DOHH2 (cell line): ENCODE measurements around the gene SCARF1.

Experiments
- H3F3A ChIP-seq: fragments of 200-600 bp; sonication (generic), shearing (Covaris generic); 2 replicates; pipeline ENCODE4 v1.6.0; 2016; ENCODE audit warnings: antibody characterized with exemption, mild to moderate bottlenecking; ENCODE audit not compliant: control insufficient read depth, insufficient read depth
- H3K27ac ChIP-seq: fragments of 200-600 bp; sonication (generic); 2 replicates; pipeline ENCODE4 v1.5.1; 2014; ENCODE audit warnings: low read depth, mild to moderate bottlenecking, low read length, moderate library complexity
- H3K27me3 ChIP-seq: fragments of 200-600 bp; sonication (generic); 2 replicates; pipeline ENCODE4 v1.6.1; 2014; ENCODE audit warnings: mild to moderate bottlenecking, low read length, mixed read lengths; ENCODE audit not compliant: control insufficient read depth
- H3K36me3 ChIP-seq: fragments of 200-600 bp; sonication (generic); 2 replicates; pipeline ENCODE4 v1.6.1; 2014; ENCODE audit warnings: mild to moderate bottlenecking, low read length, moderate library complexity, mixed read lengths; ENCODE audit not compliant: control insufficient read depth
- H3K4me1 ChIP-seq: fragments of 200-600 bp; sonication (generic); 2 replicates; pipeline ENCODE4 v1.6.1; 2014; ENCODE audit warnings: mild to moderate bottlenecking, low read length, mixed read lengths; ENCODE audit not compliant: control insufficient read depth
- H3K4me2 ChIP-seq: fragments of 200-600 bp; sonication (generic); 2 replicates; pipeline ENCODE4 v1.6.0; 2014; ENCODE audit warnings: mild to moderate bottlenecking, low read length, moderate library complexity
- H3K4me3 ChIP-seq: fragments of 200-600 bp; sonication (generic); 2 replicates; pipeline ENCODE4 v1.5.1; 2014; ENCODE audit warnings: mild to moderate bottlenecking, low read length, mixed read lengths
- H3K79me2 ChIP-seq: fragments of 200-600 bp; sonication (generic); 2 replicates; pipeline ENCODE4 v1.6.1; 2014; ENCODE audit warnings: mild to moderate bottlenecking, low read length, mixed read lengths; ENCODE audit not compliant: control insufficient read depth
- H3K9me2 ChIP-seq: fragments of 200-600 bp; sonication (generic); replicated peaks from 2 replicates; pipeline ENCODE4 v1.6.1; 2014; ENCODE audit warnings: mild to moderate bottlenecking, low read length, mixed read lengths; ENCODE audit not compliant: control insufficient read depth
- H3K9me3 ChIP-seq: fragments of 200-600 bp; sonication (generic); 2 replicates; pipeline ENCODE4 v1.6.1; 2014; ENCODE audit warnings: antibody characterized with exemption, low read length, mixed read lengths; ENCODE audit not compliant: control insufficient read depth, insufficient read depth
- H4K20me1 ChIP-seq: fragments of 200-600 bp; sonication (generic); 2 replicates; pipeline ENCODE4 v1.6.0; 2014; ENCODE audit warnings: low read depth, mild to moderate bottlenecking, antibody characterized with exemption, low read length, moderate library complexity; ENCODE audit not compliant: control insufficient read depth, insufficient read depth
- CTCF ChIP-seq: fragments of 200-600 bp; sonication (generic); IDR thresholded peaks from one replicate; pipeline ENCODE4 v1.5.1; 2014; ENCODE audit warnings: antibody characterized with exemption, mild to moderate bottlenecking, low read depth, low read length; ENCODE audit not compliant: poor library complexity, severe bottlenecking
- EZH2phosphoT487 ChIP-seq: fragments of 200-600 bp; sonication (generic); IDR thresholded peaks from 2 replicates; pipeline ENCODE4 v1.6.1; 2017; ENCODE audit warnings: borderline replicate concordance, mild to moderate bottlenecking, antibody characterized with exemption, low read length, moderate library complexity, mixed read lengths

SCARF1 gene

DNA sequence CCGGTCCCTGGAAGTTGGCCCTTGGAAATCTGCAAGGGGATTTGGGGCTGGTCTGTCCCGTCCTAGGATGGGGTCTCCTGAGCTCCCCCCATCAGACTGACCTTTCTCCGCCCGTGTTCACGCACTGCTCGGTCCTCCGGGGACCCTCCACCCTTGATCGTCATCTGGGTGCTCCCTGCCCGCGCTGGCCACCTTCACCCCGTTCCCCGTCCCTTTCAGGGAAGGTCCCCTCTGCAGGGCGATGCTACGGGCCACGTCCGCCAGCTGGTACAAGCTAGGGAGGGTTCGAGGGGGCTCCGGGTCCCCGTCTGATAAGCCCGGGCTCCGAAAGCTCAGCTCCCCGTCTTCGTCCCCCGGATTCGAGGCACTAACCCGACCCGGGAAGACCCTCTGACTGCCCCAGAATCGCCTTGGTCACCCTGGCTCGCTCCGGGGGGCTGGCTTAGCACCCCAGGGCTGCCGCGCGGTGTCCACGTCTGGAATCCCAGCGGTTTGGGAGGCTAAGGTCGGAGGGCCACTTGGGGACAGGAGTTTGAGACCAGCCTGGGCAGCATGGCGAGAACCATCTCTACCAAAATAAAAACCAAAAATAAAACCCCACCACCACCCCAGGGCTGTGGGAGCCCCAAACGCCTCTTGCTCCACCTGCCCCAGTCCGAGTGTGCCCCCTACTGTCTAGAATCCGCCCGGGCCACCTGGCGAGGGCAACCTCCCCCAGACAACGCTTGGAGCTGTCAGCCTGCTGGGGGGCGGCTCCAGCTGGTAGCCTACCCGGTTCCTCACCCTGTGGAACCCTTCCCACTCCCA lies 15.8 kb downstream of the SCARF1 start:
- TF ChIP-seq EZH2phosphoT487 (no peak), CTCF (peak; percentile 92)
- H3K27ac ChIP-seq = peak overlapping the region; percentile 92
- H3K4me1 ChIP-seq = peaks cover 59% of the 10 kb centered on the region

DNA sequence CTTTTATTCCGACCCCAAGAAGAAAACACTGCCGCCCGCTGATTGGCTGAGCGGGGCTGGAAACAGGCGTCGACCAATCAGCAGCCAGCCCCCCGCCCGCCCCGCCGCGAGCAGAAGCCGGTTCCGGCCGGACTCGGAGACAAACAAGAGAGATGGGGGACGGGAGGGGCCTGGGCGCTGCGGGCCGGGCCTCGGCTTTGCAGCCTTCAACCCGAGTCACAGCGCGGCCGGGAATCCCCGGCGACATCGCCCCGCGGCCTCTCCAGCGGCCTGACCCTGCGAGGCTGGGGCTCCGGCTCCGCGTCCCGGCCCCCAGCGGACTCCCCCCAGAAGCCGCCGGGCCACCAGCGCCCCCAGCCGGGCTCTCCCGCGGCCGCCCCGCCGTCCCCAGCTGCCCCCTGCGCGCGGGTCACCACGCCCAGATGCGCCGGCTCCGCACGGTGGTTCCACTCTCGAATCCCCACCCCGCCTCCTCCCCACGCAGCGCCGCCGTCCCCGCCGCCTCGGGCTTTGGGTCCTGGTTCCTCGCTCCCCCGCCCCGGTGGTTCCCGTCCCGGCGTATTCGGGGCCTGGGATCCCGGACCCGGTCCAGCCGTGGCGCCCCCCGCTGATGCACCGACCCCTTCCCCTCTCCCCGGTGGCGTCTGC lies 16.6 kb downstream of the SCARF1 start:
- Histone ChIP-seq H4K20me1 (no peaks in the 10 kb centered on the region), H3K79me2 (peaks cover 48% of the 10 kb centered on the region), H3K27ac (peak overlapping the region; percentile 92), H3K4me1 (peaks cover 57% of the 10 kb centered on the region), H3K4me2 (peak overlapping the region; percentile 85), H3K36me3 (peaks cover 43% of the 10 kb centered on the region), H3K9me2 (no peaks in the 10 kb centered on the region), H3K4me3 (peak overlapping the region; percentile 94), H3F3A (peaks cover 26% of the 10 kb centered on the region), H3K27me3 (no peaks in the 10 kb centered on the region), H3K9me3 (no peaks in the 10 kb centered on the region)
- no peak for TF ChIP-seq EZH2phosphoT487
- TF ChIP-seq CTCF = peak; percentile 62

More for the DNA sequence above, 15.8 kb downstream of the SCARF1 start:
- Histone ChIP-seq H3F3A (peaks cover 26% of the 10 kb centered on the region), H3K4me2 (peak overlapping the region; percentile 85), H3K36me3 (peaks cover 36% of the 10 kb centered on the region), H3K9me3 (no peaks in the 10 kb centered on the region), H3K27me3 (no peaks in the 10 kb centered on the region), H3K9me2 (no peaks in the 10 kb centered on the region), H3K79me2 (peaks cover 41% of the 10 kb centered on the region), H4K20me1 (no peaks in the 10 kb centered on the region), H3K4me3 (peak overlapping the region; percentile 94)

- peaks cover 55% of the 10 kb centered on the region for H3K4me1 ChIP-seq
- peak within 1 kb of the TSS; percentile 92 for H3K27ac ChIP-seq
- H3K9me3 ChIP-seq = no peaks in the 10 kb centered on the region
- peak within 1 kb of the TSS; percentile 94 for H3K4me3 ChIP-seq
- H3K9me2 ChIP-seq = no peaks in the 10 kb centered on the region
- peak within 1 kb of the TSS; percentile 85 for H3K4me2 ChIP-seq
- H3K79me2 ChIP-seq = peaks cover 55% of the 10 kb centered on the region
- H3K27me3 ChIP-seq = no peaks in the 10 kb centered on the region
- peaks cover 22% of the 10 kb centered on the region for H3F3A ChIP-seq
- H4K20me1 ChIP-seq = no peaks in the 10 kb centered on the region
- TF ChIP-seq CTCF = no peak
- H3K36me3 ChIP-seq = peaks cover 50% of the 10 kb centered on the region
Observed at GRCh38 chr17:1627982-1628855, 17.3 kb downstream of the SCARF1 start, which contains the start of gene SLC43A2. Gene SLC43A2 (minus strand): TSS chr17:1628834. CDS start chr17:1627874, 960 bp downstream.
